Pons (tissue), 1 donor: Measurements from ENCODE around the gene HCCS.
"Not testable (repeated sequence)": the region's sequence is repeated elsewhere in the genome, so short reads cannot be mapped to it uniquely, and the experiment has no call there.

Experiments
- DNase-seq: peaks from one replicate; pipeline ENCODE4 v3.0.0-alpha.2; 2016; ENCODE audit warnings: low spot score

Gene HCCS

GRCh38 chrX:11123087-11123486, 12.0 kb downstream of the HCCS start:
- not testable (repeated sequence) for DNase-seq

GRCh38 chrX:11124112-11124511, 13.0 kb downstream of the HCCS start:
- no peak for DNase-seq

DNA sequence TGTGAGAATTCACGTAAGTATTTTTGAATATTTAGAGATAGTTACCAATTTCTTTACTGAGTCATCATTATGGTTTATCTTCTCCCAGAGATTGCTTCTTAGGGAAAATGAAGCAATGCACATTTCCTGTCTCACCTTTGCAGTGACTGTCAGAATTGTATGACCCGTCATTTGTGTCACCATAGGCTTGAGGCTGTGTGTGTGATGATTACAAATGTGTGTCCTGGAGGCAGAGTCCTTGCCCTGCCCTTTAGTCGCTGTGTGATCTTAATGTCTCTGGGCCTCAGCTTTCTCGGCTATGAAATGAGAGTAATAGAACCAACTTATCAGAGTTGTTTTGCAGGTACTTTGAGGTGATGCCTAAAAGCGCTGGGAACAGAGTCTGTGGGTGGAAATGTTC, 13.9 kb downstream of the HCCS start:
- no peak for DNase-seq

GRCh38 chrX:11129534-11130105, 18.5 kb downstream of the HCCS start:
- no peak for DNase-seq

DNA sequence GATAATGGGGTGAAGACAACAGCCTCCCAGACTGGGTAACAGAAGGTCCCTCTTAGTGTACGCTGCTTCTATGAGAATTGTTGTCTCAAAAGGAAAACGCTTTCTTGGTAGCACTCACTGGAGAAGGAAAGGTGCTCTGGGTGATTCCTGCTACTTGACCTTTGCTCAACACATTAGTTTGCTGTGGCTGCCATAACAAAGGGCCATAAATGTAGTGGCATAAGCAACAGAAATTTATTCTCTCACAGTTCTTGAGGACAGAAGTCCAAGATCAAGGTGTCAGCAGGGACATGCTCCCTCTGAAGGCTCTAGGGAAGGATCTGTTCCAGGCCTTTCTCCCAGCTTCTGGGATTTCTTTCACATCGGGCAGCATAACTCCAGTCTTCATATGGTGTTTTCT, 19.0 kb downstream of the HCCS start:
- DNase-seq = no peak

DNA sequence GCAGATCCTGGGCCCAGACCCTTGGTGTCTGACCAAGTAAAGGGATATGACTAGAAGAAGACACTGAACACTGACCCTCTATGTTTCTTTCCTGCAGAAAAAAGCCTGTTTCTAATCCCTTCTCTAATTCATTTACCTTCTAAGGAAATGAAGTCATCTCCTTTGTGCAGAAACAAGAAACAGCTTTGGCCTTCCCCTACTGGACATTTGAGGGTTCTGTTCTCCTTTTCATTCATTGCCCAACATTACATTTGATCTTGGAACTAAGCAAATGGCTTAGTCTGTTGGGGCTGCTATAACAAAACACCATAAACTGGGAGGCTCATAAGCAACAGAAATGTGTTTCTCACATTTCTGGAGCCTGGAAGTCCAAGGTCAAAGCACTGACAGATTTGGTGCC, 20.0 kb downstream of the HCCS start:
- DNase-seq = no peak

DNA sequence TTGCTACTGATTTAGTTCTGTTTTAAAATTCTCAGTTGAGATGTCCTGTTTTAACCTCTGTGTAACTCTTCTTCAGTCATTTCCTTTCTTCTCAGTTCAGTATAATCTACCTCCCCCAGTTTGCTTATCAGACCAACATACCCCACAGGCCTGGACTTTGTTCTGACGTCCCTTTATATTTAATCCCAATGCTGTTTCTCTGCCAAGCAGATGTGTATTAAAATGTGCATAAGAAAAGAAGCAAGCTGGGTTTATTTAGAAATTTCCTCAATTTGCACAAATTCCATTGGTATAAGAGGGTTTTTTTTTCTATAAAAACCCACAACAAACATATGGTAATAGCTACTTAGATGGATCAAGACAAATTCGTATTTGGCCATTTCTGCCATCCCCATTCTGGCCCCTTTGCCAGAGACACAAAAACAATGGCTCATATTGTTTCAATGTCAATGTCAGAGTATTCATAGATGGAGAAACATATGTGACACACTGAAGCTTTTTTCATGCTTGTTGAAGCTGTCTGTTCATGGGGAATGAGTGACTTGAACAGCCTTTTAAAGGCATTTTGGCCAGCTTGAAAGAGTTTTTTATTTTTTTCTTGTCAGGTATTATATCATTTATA, 24.5 kb downstream of the HCCS start:
- peak; percentile 28 for DNase-seq

DNA sequence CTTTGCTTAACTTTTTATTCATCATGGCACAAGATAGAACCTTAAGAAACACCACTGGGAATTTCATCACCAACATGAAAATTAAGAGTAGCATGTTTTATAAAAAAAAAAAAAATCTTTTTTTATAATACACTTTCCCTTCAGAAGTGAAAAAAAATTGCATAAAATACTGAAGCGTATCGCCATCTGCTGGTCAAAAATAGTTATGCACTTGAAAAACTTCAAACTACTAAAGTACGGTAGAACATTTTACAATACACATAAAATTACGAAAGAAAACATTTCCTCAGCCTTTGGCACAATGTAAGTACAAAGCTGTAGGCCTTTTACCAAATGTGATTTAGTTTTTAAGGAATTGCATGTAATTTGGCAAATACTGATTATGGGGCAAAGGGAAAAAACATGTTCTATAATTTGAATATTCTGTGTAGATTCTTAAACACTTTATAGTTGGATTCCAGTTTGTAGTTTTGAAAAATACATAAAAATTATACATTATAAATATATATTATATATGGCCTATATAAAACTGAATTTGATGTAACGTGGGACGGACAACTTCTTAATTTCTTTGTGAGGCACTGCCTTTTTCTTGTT, 26.5 kb downstream of the HCCS start:
- DNase-seq = peak; percentile 10

- no peak for DNase-seq
Observed at GRCh38 chrX:11138498-11139390, 27.6 kb downstream of the HCCS start.

DNA sequence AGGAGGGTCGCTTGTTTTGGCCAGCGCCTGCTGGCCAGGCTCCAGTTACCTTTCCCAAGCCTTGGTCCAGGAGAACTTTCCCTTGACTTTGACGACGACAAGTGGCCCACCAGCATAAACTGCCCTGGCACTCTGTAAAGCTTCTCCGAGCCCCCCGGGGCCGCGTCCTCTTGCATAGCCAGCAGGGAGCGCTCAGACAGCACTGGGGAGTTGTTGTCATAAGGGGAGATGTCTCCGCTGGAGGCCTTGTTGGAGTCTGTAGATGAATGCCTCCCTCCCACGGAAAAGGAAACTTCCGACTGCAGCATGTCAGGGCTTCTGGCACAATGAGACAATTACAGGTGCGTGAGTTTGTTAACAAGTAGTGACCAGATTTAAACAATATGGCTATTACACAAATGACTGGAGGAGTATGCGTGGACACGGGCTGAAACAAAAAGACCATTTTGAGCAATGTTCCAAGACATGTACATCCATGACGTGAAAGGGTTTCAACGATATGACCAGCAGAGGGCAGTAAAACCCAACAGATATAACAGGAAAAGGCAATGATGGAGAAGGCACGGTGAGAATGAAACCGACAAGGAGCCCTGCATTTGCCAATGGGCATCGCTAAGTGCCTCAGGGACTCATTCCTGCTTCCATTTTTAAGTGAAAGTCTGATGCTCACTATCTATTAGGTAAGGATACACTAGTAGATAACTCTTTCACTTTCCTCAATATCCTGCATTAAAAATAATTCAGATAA, 33.0 kb downstream of the HCCS start:
- DNase-seq = peak; percentile 91

DNA sequence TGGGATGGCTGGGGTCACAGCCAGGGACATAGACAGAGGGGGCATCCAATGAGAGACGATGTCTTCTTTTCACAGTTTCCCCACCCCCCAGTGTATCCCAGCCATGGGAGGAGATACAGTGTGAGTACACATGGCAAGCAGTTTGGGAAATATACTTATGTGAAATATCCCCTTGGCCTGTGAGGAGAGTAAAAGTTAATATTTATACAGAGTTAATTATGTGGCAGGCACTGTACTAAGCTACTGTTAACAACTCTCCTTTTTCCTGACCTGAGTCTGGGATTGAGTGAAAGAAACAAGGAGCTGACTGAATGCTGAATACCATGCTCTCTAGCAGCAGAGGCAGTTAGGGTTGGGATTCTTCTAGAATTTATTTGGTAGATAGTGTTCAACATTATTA, 35.3 kb downstream of the HCCS start:
- no peak for DNase-seq

DNA sequence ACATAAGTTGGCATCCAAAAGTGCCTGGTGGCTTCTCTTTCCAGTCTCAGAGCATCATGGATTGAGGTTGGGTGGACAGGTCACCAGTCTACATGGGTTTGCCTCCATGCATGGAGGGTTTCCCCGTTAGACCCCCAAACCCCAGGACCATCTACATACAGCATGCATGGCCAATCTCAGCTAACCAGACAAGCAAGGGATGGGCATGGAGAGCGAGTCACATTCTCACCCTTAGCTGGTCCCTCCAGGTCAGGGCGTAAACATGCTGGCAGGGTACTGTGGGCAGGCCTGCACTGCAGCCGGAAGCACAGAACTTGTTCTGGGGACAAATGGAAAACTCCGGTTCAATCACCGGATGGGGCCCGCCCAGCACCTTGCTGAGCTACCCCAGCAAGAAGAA, 37.3 kb downstream of the HCCS start:
- DNase-seq = no peak

DNA sequence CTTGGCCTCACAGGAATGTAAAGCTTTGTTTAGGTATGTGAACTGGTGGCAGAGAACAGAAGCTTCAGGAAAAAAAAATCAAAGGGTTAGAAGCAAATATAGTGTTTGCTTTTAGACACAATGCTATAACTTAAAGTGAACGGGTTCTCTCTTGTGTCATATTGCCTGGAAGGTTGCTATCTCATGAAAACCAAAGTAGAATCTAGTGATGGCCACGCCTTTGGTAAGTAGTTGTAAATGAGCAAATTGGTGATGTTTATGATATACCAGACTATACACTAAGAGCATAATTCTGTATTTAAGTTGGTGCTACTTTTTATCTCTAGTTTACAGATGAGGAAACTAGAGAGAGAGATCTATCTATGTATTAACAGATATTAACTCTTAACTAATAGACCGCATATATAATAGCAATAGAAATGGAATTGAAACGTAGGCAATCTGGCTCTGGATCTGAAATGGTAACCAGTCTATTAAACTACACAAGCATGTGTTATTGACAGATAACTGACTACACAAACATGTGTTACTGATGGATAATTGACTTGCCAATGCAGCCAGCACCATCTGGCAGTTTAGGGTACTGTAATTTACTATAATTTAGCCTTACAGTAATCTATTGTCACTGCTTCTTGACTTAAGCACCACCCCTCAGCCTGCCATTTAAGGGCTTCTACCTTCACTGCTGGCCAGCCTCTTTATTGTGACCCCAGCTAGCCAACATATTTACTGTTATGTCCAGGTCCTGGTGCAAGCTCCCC, 40.8 kb downstream of the HCCS start:
- no peak for DNase-seq

GRCh38 chrX:11159149-11159548, 48.0 kb downstream of the HCCS start:
- DNase-seq = no peak

- no peak for DNase-seq
Observed at GRCh38 chrX:11164433-11164832, 53.3 kb downstream of the HCCS start.

DNA sequence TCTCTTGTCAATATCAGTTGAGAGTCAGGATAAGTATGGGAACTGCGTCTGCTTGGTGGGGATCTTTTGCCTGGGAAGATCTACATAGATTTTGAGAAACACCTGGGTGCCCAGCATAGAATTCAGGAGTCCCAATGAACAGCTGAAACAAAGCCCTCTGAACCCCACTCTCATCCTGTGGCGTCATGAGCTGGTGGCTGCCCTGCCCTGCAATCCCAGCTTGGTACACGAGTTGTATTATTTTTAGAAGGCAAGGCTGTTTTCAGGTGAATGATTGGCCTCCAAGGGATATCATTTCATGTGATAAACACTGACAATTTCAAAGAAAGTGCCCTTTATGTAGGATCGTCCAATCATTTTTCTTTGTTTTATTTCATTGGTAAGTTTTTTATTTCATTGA, 60.8 kb downstream of the HCCS start:
- DNase-seq = no peak

DNA sequence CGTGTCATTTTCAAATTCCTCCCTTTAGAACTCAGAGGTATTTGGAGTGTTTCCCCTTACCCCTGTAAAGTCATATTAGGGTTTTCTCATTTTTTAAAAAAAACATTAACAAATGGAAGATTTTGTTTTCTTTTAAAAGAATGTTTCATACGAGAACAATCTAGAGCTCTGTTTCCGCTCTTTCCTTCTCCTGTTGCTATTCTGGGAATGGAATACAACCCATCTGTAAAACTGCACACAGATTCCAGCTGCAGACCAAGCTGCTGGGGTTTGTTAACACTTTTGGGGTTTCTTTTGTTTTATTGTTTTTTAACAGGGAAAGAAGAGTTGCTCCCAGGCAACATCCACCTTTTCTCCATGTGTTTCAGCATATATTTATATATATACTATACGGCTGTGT, 61.3 kb downstream of the HCCS start:
- no peak for DNase-seq
